ENCODE results near the gene GMIP.
A peak's percentile ranks its signal among the peaks of the same experiment; 100 is the strongest.
"Not testable (repeated sequence)": the region's sequence is repeated elsewhere in the genome, so short reads cannot be mapped to it uniquely, and the experiment has no call there.

The GMIP gene

GRCh38 chr19:19606686-19607085 lies 36.8 kb downstream of the GMIP start:
- DNase-seq (ENCODE audit: low read depth) = not testable (repeated sequence)

GRCh38 chr19:19606021-19606420 lies 37.4 kb downstream of the GMIP start:
- no peak for DNase-seq (ENCODE audit: low read depth)

- no peak for DNase-seq (ENCODE audit: low read depth)
These were observed 40.6 kb downstream of the GMIP start for GRCh38 chr19:19602713-19603324.

- no peak for DNase-seq (ENCODE audit: low read depth)
These were observed 41.2 kb downstream of the GMIP start for GRCh38 chr19:19602136-19602712.

GRCh38 chr19:19600793-19601330 lies 42.6 kb downstream of the GMIP start:
- DNase-seq (ENCODE audit: low read depth) = no peak

GRCh38 chr19:19598728-19599451 lies 44.6 kb downstream of the GMIP start:
- not testable (repeated sequence) for DNase-seq (ENCODE audit: low read depth)

- no peak for DNase-seq (ENCODE audit: low read depth)
These were observed 45.6 kb downstream of the GMIP start for GRCh38 chr19:19597809-19598306.

- no peak for DNase-seq (ENCODE audit: low read depth)
These were observed 48.2 kb downstream of the GMIP start for GRCh38 chr19:19595171-19595701.

- DNase-seq (ENCODE audit: low read depth) = no peak
These were observed 49.1 kb downstream of the GMIP start for GRCh38 chr19:19594381-19594780.

GRCh38 chr19:19592690-19593089 lies 50.8 kb downstream of the GMIP start:
- DNase-seq (ENCODE audit: low read depth) = no peak

GRCh38 chr19:19591133-19591825 lies 52.2 kb downstream of the GMIP start:
- peak; percentile 95 for DNase-seq (ENCODE audit: low read depth)

- DNase-seq (ENCODE audit: low read depth) = no peak
These were observed 54.9 kb downstream of the GMIP start for GRCh38 chr19:19588546-19588945.

GRCh38 chr19:19587771-19588170 lies 55.7 kb downstream of the GMIP start:
- no peak for DNase-seq (ENCODE audit: low read depth)

GRCh38 chr19:19584356-19584755 lies 59.1 kb downstream of the GMIP start:
- DNase-seq (ENCODE audit: low read depth) = no peak

GRCh38 chr19:19582471-19582870 lies 61.0 kb downstream of the GMIP start:
- no peak for DNase-seq (ENCODE audit: low read depth)

- no peak for DNase-seq (ENCODE audit: low read depth)
These were observed 62.1 kb downstream of the GMIP start for GRCh38 chr19:19581391-19581790.

GRCh38 chr19:19580418-19580817 lies 63.0 kb downstream of the GMIP start:
- no peak for DNase-seq (ENCODE audit: low read depth)

GRCh38 chr19:19579533-19580361 lies 63.7 kb downstream of the GMIP start:
- DNase-seq (ENCODE audit: low read depth) = no peak

All from non-pigmented ciliary epithelial cell (primary cell).